Endothelial cell of umbilical vein (primary cell): ENCODE measurements around the gene IL3RA. TPM values are rescaled to one million over a fixed set of nuclear protein-coding genes. Genes with fewer than 3 reads are reported as not detected.

Experiments used
- BruUV-seq: library from RNA; stranded (reverse); fragments of 400-500 nt; replicated peaks from 2 replicates; lab custom pipeline; 2021; lab: Mats Ljungman, UMichigan
- CTCF ChIA-PET: fragments of 300-600, 350-600 bp; sonication (Branson Sonifier 250); formaldehyde crosslinking; loops from one replicate; lab custom pipeline; 2021; ENCODE audit warnings: antibody characterized with exemption, inconsistent platforms; lab: Charles Lee
- POLR2A ChIA-PET: fragments of 300-600, 350-600 bp; sonication (Branson Sonifier 250); formaldehyde crosslinking; loops from one replicate; lab custom pipeline; 2021; ENCODE audit warnings: antibody characterized with exemption, inconsistent platforms; lab: Charles Lee
- DNase-seq: peaks from one replicate; pipeline ENCODE4 v3.0.0-alpha.2; 2011; ENCODE audit warnings: low read depth, low spot score
- FAIRE-seq: peaks from 2 replicates; lab custom pipeline; 2011; peaks lifted over from hg19 to GRCh38; lab: Jason Lieb, UNC
- H2AFZ ChIP-seq: 2 replicates; pipeline ENCODE4 v1.6.0; 2012; ENCODE audit warnings: low read depth, low read length, control low read depth, inconsistent platforms
- H3K27ac ChIP-seq: 2 replicates; pipeline ENCODE4 v1.5.1; 2011; ENCODE audit warnings: low read depth, mild to moderate bottlenecking, control low read depth, low read length, moderate library complexity; ENCODE audit not compliant: insufficient read depth
- H3K27me3 ChIP-seq, 2 experiments: 2 replicates each; pipeline versions ENCODE4 v1.6.0 to v1.6.1; 2011; ENCODE audit warnings: low read length in 2 of 2, mixed read lengths in 1 of 2; ENCODE audit not compliant: control insufficient read depth in 2 of 2, insufficient read depth in 2 of 2
- H3K36me3 ChIP-seq, 2 experiments: 2 replicates in 1 of 2; 3 replicates in 1 of 2; pipeline ENCODE4 v1.5.1; 2011; ENCODE audit warnings: low read length in 2 of 2, mild to moderate bottlenecking in 1 of 2, moderate library complexity in 1 of 2; ENCODE audit not compliant: control insufficient read depth in 2 of 2, insufficient read depth in 2 of 2; ENCODE audit errors: extremely low read depth in 1 of 2
- H3K4me1 ChIP-seq: 3 replicates; pipeline ENCODE4 v1.5.1; 2011; ENCODE audit warnings: mild to moderate bottlenecking, low read length; ENCODE audit not compliant: control insufficient read depth, insufficient read depth; ENCODE audit errors: extremely low read depth
- H3K4me2 ChIP-seq: 2 replicates; pipeline ENCODE4 v1.6.1; 2011; ENCODE audit warnings: low read length, control low read depth, mixed read lengths; ENCODE audit not compliant: insufficient read depth
- H3K4me3 ChIP-seq, 3 experiments: fragments of 200-600 bp in 1 of 3; sonication (generic), shearing (Covaris generic) in 1 of 3; replicated peaks in 1 of 3; 2 replicates each; pipeline ENCODE4 v1.5.1; 2011 to 2016; ENCODE audit warnings: control low read depth in 3 of 3, low read length in 3 of 3, mild to moderate bottlenecking in 2 of 3, inconsistent platforms in 1 of 3, low read depth in 1 of 3, moderate library complexity in 1 of 3; ENCODE audit not compliant: insufficient read depth in 1 of 3
- H3K79me2 ChIP-seq: 2 replicates; pipeline ENCODE4 v1.6.0; 2012; ENCODE audit warnings: low read length, inconsistent platforms; ENCODE audit not compliant: control insufficient read depth, insufficient read depth
- H3K9ac ChIP-seq: replicated peaks from 2 replicates; pipeline ENCODE3; 2011; ENCODE audit warnings: low read length, control low read depth; ENCODE audit not compliant: insufficient read depth; ENCODE audit errors: extremely low read depth
- H3K9me1 ChIP-seq: replicated peaks from 3 replicates; pipeline ENCODE4 v1.6.0; 2011; ENCODE audit warnings: mild to moderate bottlenecking, low read length; ENCODE audit not compliant: control insufficient read depth, insufficient read depth; ENCODE audit errors: extremely low read depth
- H3K9me3 ChIP-seq: replicated peaks from 2 replicates; pipeline ENCODE4 v1.5.1; 2012; ENCODE audit warnings: low read length, inconsistent platforms; ENCODE audit not compliant: control insufficient read depth, insufficient read depth
- H4K20me1 ChIP-seq: replicated peaks from 2 replicates; pipeline ENCODE3; 2011; ENCODE audit warnings: mild to moderate bottlenecking, low read length; ENCODE audit not compliant: control insufficient read depth, insufficient read depth; ENCODE audit errors: extremely low read depth
- CTCF ChIP-seq, 2 donors: IDR thresholded peaks; 1 replicate in 1 of 2; 2 replicates in 1 of 2; pipeline ENCODE4 v1.5.1; 2011; ENCODE audit warnings: low read length in 2 of 2, mild to moderate bottlenecking in 2 of 2, moderate library complexity in 2 of 2, control low read depth in 1 of 2, inconsistent platforms in 1 of 2, low read depth in 1 of 2; ENCODE audit not compliant: insufficient read depth in 1 of 2; ENCODE audit errors: extremely low read depth in 1 of 2
- EZH2 ChIP-seq: IDR thresholded peaks from 2 replicates; pipeline ENCODE4 v1.6.1; 2012; ENCODE audit warnings: borderline replicate concordance, low read depth, mild to moderate bottlenecking, moderate library complexity, low read length, inconsistent platforms; ENCODE audit not compliant: severe bottlenecking
- FOS ChIP-seq: IDR thresholded peaks from 2 replicates; pipeline ENCODE4 v1.6.1; 2011; ENCODE audit warnings: mild to moderate bottlenecking, low read length, moderate library complexity, borderline replicate concordance; ENCODE audit not compliant: insufficient read depth
- GATA2 ChIP-seq: IDR thresholded peaks from 2 replicates; pipeline ENCODE4 v1.7.0; 2011; ENCODE audit warnings: low read depth, mild to moderate bottlenecking, moderate library complexity, mixed read lengths, low read length; ENCODE audit not compliant: insufficient read length, insufficient read depth
- JUN ChIP-seq: IDR thresholded peaks from 2 replicates; pipeline ENCODE4 v1.6.1; 2011; ENCODE audit warnings: borderline replicate concordance, low read depth; ENCODE audit not compliant: insufficient read length, insufficient read depth
- MAX ChIP-seq: IDR thresholded peaks from 2 replicates; pipeline ENCODE4 v1.6.1; 2011; ENCODE audit not compliant: insufficient read depth, insufficient read length
- MYC ChIP-seq: IDR thresholded peaks from one replicate; pipeline ENCODE4 v1.6.1; 2011; ENCODE audit warnings: mild to moderate bottlenecking, low read depth, low read length
- POLR2A ChIP-seq: IDR thresholded peaks from 2 replicates; pipeline ENCODE4 v1.6.1; 2012; ENCODE audit warnings: low read depth, mild to moderate bottlenecking, control low read depth, low read length
- POLR2AphosphoS5 ChIP-seq: IDR thresholded peaks from 2 replicates; pipeline ENCODE4 v1.6.1; 2012; ENCODE audit warnings: low read depth, mild to moderate bottlenecking, control low read depth, low read length, moderate library complexity; ENCODE audit not compliant: insufficient read depth
- dilution Hi-C: fragments of 300-500 bp; cut with MboI; formaldehyde crosslinking; loops from one replicate; pipeline ENCODE4 v1.15.0; 2019; ENCODE audit warnings: low sequenced_read_pairs; ENCODE audit not compliant: extremely low pct_ligation_motif_present
- intact Hi-C: fragments of 100-400 bp; cut with micrococcal nuclease; formaldehyde crosslinking; loops from one replicate; pipeline ENCODE4 v1.10.0; 2022
- polyA plus RNA-seq, 4 experiments: library from polyadenylated mRNA; depleted of rRNA in 3 of 4; stranded (reverse) in 3 of 4; unstranded in 1 of 4; fragments of >200 nt; gene quantifications; 2 replicates each; pipeline versions ENCODE4 v1.2.1 to v1.2.3, GENCODE V29; 2011 to 2012; ENCODE audit warnings: missing spikeins in 1 of 4
- total RNA-seq: library from RNA; stranded (reverse); gene quantifications from 2 replicates; pipeline ENCODE4 v1.2.3, GENCODE V29; 2021

Gene IL3RA
- total and polyA plus RNA-seq, 2 donors (not counting 3 experiments of a cell fraction or from before 2014, with no cell fraction given), result 28.9 to 35.1 TPM

GRCh38 chrX:1305411-1305810 lies 31.2 kb upstream of the IL3RA start:
- H4K20me1 ChIP-seq, result no peaks in the 10 kb centered on the region
- no peak overlapping the region for H2AFZ ChIP-seq
- CTCF ChIA-PET, result no interaction called here
- DNase-seq (no peak), FAIRE-seq (no peak)
- no peaks in the 10 kb centered on the region for H3K9me1 ChIP-seq
- no peak overlapping the region for H3K4me3 ChIP-seq
- dilution Hi-C loops, result no loop called here
- H3K4me1 ChIP-seq, result no peaks in the 10 kb centered on the region
- TF ChIP-seq GATA2 (no peak), MYC (no peak), POLR2A (no peak), MAX (no peak), JUN (no peak), POLR2AphosphoS5 (no peak), FOS (no peak), EZH2 (no peak), CTCF (IDR thresholded peaks at IDR 0.05; ENCODE audit: extremely low read depth in 1 of 2, insufficient read depth in 1 of 2, low read depth in 1 of 2, low read length in 2 of 2) (no peak)
- no peaks in the 10 kb centered on the region for H3K36me3 ChIP-seq
- H3K9ac ChIP-seq, result no peak overlapping the region
- POLR2A ChIA-PET, result no interaction called here
- H3K79me2 ChIP-seq, result no peaks in the 10 kb centered on the region
- no TSS peak for BruUV-seq
- H3K27me3 ChIP-seq, result no peaks in the 10 kb centered on the region
- H3K9me3 ChIP-seq, result peaks cover 2% of the 10 kb centered on the region
- H3K4me2 ChIP-seq, result no peak overlapping the region
- no peak overlapping the region for H3K27ac ChIP-seq
- intact Hi-C loops, result no loop called here
